Activated naive CD8-positive, alpha-beta T cell (primary cell): Measurements from ENCODE around the gene SYTL1.

Experiments used
- H3K27ac Mint-ChIP-seq: one replicate; pipeline ENCODE4 v1.8.0; 2021; ENCODE audit warnings: mixed read lengths
- H3K27me3 Mint-ChIP-seq: one replicate; pipeline ENCODE4 v1.8.0; 2021; ENCODE audit warnings: mixed read lengths
- H3K36me3 Mint-ChIP-seq: one replicate; pipeline ENCODE4 v1.8.0; 2021; ENCODE audit warnings: mixed read lengths
- H3K4me1 Mint-ChIP-seq: one replicate; pipeline ENCODE4 v1.8.0; 2021; ENCODE audit warnings: low read depth, mixed read lengths
- H3K4me3 Mint-ChIP-seq: one replicate; pipeline ENCODE4 v1.8.0; 2021; ENCODE audit warnings: mild to moderate bottlenecking, mixed read lengths
- H3K9me3 Mint-ChIP-seq: one replicate; pipeline ENCODE4 v1.8.0; 2021; ENCODE audit warnings: low read depth, mixed read lengths

SYTL1 gene

DNA sequence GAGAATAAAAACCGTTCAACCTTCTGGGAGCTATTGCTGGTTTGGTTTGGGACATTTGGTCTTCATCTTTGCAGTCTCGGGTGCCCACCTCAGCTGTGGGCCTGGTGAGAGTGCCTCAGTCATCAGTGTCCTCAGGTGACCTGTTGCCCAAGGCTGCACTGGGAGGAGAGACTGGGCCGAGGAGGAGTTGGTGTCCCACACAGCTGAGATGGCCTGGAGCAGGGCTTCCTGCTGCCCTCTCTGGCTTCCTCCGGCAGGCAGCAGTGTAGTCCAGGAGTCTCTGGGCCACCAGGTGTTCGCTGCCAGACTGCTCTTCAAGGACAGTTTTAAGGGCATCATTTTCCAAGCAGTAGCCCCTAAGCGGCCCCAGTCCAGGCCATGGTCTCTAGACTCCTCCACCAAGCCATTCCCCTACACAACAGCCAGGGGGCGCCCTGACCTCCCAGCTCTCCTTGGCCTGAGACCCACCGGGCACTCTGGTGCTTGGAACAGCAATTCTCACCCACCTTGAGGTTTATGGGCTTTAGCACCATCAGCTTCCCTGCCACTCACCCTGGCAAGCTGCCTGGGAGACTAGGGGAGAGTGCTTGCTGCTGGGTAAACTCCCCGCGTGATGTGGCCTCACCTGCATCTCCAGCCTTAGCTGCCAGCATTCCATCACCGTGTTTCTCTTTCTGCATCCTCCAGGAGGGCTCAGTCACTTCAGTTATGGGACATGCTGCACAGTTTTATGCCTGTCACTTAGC is 9.1 kb upstream of the SYTL1 start:
- Mint-ChIP-seq H3K4me1 (peaks cover 31% of the 10 kb centered on the region), H3K4me3 (no peak overlapping the region), H3K27me3 (no peaks in the 10 kb centered on the region), H3K27ac (no peak overlapping the region), H3K36me3 (peaks cover 2% of the 10 kb centered on the region), H3K9me3 (no peaks in the 10 kb centered on the region)

DNA sequence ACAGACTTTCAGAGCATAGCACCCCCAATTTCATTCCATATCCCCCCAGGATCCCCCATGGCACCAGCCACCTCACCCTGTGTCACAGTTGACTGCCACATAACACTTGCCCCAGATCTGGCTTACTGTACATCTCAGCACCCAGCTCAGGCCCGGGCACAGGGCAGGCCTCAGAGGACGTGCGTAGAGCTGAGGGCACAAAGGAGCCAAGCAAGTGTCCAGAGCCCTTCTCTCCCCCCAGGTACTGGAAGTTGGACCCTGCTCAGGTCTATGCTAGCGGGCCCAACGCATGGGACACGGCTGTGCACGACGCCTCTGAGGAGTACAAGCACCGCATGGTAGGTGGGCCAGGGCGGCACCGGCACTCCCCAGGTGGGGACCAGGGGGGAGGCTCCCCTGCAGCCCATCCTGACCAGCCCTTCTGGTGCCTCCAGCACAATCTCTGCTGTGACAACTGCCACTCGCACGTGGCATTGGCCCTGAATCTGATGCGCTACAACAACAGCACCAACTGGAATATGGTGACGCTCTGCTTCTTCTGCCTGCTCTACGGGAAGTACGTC is 8.0 kb upstream of the SYTL1 start:
- Mint-ChIP-seq H3K4me1 (peaks cover 23% of the 10 kb centered on the region), H3K27ac (no peak overlapping the region), H3K36me3 (peaks cover 2% of the 10 kb centered on the region), H3K9me3 (no peaks in the 10 kb centered on the region), H3K4me3 (no peak overlapping the region), H3K27me3 (no peaks in the 10 kb centered on the region)

DNA sequence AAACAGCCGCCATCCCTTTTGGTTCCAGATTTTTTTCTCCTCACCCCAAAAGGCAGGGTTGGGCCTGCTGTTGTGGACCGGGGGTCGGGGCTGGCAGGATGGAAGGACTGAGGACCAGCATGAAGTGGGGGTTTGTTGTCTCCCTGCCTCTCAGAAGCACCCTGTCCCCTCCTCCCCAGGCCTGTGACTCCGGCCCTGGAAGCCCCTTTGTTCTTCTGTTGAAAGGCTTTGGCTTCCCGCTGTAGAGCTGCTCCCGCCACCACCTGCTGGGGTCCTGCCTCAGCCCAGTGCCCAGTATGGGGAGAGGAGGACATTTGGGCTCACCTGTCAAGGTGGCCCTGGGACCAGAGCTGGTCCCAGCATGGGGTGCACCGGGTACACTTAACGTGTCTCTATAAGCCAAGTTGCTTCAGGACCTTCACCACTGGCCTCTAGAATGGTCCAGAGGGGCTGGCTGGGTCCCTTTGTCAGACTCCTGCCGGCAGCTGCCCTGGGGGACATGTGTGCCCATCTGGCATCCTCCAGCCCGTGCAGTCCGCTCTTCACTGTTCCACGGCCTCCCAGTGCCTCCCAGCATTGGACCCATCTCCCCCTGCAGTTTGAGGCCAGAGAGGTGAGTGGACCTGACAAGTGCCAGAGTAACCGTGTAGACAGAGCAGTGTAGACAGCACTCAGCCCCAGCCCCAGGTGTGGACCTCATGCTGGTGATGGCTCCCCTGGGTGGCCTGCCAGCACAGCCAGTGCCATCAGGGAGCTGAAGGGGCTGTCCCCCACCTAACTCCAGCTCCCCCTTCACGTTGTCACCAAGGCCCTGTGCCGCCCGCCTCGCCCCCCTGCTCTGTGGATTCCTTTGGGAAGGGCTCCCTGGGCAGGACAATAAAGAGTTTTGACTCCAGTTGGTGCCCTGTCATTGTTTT is 6.1 kb upstream of the SYTL1 start:
- peaks cover 33% of the 10 kb centered on the region for H3K4me1 Mint-ChIP-seq
- H3K27me3 Mint-ChIP-seq: no peaks in the 10 kb centered on the region
- H3K27ac Mint-ChIP-seq: no peak overlapping the region
- no peaks in the 10 kb centered on the region for H3K9me3 Mint-ChIP-seq
- no peak overlapping the region for H3K4me3 Mint-ChIP-seq
- peaks cover 2% of the 10 kb centered on the region for H3K36me3 Mint-ChIP-seq

DNA sequence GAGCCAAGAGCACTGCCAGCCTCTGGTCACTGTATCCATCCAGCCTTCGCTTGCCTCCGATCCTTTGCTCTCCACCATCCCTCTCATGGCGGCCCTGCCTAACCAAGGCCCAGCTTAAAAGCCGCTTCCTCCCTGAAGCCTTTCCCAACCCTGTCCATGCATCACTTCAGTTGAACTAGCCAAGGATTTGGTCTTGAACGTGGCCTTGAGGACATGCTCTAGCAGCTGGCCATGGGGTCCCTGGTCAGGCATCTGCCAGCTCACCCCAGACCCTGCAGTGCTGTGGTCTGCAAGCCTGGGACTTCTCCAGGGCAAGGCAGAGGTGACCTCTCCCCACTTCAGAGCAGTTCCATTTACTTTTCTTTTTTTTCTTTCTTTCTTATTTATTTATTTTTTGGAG is 5.1 kb upstream of the SYTL1 start:
- no peaks in the 10 kb centered on the region for H3K9me3 Mint-ChIP-seq
- H3K27ac Mint-ChIP-seq: no peak overlapping the region

DNA sequence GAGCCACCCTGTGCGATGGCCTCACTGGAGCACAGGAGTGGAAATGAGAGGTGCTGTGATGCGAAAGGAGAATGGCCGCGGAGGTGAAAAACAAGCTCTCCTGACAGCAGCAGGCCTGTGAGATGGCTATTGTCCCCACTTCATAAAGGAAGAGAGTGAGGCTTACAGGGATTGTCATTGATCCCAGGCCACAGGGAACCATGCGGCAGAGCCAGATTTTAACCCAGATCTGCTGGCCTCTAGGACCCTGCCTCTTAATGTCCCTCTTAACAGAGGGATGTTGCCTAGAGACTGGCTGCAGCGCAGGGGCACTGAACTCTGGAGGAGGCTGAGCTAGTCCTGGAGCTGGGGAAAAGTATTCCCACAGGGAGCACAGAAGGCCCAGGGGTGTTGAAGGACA is 3.1 kb upstream of the SYTL1 start:
- Mint-ChIP-seq H3K36me3 (peaks cover 2% of the 10 kb centered on the region), H3K9me3 (no peaks in the 10 kb centered on the region), H3K27me3 (no peaks in the 10 kb centered on the region), H3K4me3 (no peak overlapping the region), H3K27ac (peak overlapping the region; percentile 24), H3K4me1 (peaks cover 43% of the 10 kb centered on the region)

More for the DNA sequence above, 5.1 kb upstream of the SYTL1 start:
- Mint-ChIP-seq H3K27me3 (no peaks in the 10 kb centered on the region), H3K36me3 (peaks cover 2% of the 10 kb centered on the region), H3K4me3 (no peak overlapping the region), H3K4me1 (peaks cover 38% of the 10 kb centered on the region)

DNA sequence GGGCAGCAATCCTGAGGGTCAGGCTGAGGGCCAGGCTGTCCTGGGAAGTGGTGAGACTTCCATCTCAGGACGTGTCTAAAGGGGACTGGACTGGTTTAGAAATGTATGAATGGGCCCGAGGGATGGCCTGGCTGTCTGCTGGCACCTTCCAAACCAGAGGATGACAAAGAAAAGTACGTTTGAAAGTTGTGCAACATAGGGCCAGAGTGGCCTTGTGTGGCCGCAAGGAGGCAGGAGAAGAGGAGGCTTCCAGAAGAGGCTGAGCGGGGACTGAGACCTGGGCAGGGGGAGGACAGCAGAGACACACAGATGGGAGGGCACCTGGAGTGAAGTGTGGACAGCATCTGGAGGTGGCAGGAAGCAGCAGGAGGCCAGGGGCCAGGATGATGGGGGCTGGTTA is 2.6 kb upstream of the SYTL1 start:
- Mint-ChIP-seq H3K36me3 (peaks cover 2% of the 10 kb centered on the region), H3K9me3 (no peaks in the 10 kb centered on the region), H3K4me3 (no peak overlapping the region), H3K4me1 (peaks cover 48% of the 10 kb centered on the region), H3K27ac (peak overlapping the region; percentile 24), H3K27me3 (no peaks in the 10 kb centered on the region)

DNA sequence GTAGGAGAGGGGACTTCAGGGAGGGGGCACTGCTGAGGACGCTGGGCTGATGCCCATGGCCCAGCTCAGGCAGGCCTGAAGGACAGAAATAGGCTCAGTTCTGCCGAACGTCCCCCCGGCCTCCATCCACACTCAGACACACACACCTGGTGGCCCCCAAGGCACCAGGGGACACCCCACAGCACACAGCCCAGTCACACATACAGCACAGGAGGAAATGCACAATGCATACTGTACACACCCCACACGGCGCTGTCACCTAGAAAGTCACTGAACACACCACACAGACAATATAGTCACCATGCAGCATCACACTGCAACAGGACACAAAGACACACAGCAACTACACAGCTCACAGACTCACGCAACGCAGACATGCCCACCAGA is 562 bp downstream of the SYTL1 start:
- no peaks in the 10 kb centered on the region for H3K27me3 Mint-ChIP-seq
- peak overlapping the region; percentile 91 for H3K27ac Mint-ChIP-seq
- no peaks in the 10 kb centered on the region for H3K36me3 Mint-ChIP-seq
- H3K4me1 Mint-ChIP-seq: peaks cover 62% of the 10 kb centered on the region
- no peaks in the 10 kb centered on the region for H3K9me3 Mint-ChIP-seq
- H3K4me3 Mint-ChIP-seq: peak overlapping the region; percentile 91

DNA sequence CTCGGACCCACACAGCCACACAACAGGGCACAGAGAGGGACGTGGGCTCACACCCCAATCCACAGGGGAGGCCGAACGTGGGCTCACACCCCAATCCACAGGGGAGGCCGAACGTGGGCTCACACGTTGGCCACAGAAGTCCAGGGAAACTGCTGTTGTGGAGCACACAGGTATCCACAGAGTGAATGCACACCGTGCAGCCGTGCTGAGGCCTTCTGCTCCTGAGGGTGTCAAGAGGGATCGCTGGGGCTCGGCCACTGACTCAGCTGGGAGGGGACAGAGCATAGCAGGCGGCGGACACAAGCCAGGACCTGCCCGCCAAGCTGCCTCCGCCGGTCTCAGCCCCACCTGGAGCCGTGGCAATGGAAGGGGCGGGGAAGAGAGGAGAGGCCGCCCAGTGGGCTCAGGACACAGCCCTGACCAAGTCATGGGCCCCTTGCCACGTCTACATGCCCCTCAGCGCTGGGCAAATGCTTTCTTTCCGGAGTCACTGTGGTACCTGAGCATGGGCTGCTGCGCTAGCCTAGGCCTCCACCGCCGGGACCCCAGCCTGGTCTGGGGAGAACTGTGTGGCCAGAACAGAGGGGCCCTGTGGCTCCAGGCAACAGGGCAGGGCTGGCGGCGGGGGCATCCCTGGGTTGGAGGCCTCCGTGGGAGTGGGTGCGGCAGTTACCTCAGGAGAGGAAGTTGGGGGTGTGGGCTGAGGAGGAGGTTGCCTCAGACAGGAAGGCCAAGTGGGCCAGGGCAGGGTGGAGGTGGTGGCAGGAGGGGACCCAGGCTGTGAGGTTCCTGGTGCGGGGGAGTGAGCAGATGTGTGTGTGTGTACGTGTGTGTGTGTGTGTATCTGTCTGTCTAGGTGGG is 1.2 kb downstream of the SYTL1 start:
- Mint-ChIP-seq H3K36me3 (no peaks in the 10 kb centered on the region), H3K4me1 (peaks cover 65% of the 10 kb centered on the region), H3K9me3 (no peaks in the 10 kb centered on the region), H3K4me3 (peak overlapping the region; percentile 91), H3K27ac (peak overlapping the region; percentile 91), H3K27me3 (no peaks in the 10 kb centered on the region)

DNA sequence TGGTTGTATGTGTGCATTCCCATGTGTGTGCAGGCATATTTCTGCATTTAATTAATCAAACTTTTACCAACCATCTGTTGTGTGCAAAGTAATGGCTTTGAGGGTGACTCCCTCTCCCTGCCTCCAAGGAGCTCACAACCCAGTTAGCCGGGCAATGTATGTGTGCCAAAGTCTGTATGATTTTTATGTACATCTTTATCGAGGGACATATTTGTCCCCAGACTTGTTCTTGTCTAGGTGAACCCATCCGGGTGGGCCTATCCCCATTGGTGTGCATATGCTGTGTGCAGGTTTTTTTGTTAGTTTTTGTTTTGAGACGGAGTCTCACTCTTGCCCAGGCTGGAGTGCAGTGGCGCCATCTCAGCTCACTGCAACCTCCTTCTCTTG is 1.8 kb downstream of the SYTL1 start:
- Mint-ChIP-seq H3K27ac (peak overlapping the region; percentile 91), H3K27me3 (no peaks in the 10 kb centered on the region), H3K36me3 (no peaks in the 10 kb centered on the region), H3K4me1 (peaks cover 66% of the 10 kb centered on the region), H3K9me3 (no peaks in the 10 kb centered on the region), H3K4me3 (peak overlapping the region; percentile 91)

DNA sequence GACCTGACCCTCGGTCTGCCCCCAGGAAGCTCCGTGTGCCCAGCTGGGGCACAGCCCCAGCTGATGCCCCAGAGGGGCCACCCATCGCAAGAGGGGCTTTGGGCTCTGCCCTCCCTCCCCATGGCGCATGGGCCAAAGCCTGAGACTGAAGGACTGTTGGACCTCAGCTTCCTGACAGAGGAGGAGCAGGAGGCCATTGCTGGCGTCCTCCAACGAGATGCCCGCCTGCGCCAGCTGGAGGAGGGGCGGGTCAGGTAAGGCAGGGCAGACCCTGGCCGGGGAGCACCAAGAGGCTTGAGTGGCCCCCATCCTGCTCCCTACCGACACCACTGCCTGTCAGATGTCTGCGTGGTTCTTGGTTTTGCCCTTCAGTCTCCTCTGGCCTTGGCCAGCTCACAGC is 3.5 kb downstream of the SYTL1 start:
- Mint-ChIP-seq H3K27ac (no peak overlapping the region), H3K36me3 (no peaks in the 10 kb centered on the region), H3K27me3 (no peaks in the 10 kb centered on the region), H3K4me1 (peaks cover 51% of the 10 kb centered on the region), H3K9me3 (no peaks in the 10 kb centered on the region), H3K4me3 (no peak overlapping the region)

DNA sequence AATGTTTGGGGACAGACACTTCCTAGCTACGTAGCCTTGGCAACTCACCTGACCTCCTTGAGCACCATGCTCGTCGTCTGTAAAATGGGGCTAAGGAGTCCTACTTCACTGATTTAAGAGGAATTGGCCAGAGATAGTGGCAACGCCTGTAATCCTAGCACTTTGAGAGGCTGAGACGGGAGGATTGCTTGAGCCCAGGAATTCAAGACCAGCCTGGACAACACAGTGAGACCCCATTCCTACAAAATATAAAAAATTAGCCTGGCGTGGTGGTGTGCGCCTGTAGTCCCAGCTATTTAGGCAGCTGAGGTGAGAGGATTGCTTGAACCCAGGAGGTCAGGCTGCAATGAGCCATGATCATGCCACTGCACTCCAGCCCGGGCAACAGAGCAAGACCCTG is 4.5 kb downstream of the SYTL1 start:
- Mint-ChIP-seq H3K9me3 (no peaks in the 10 kb centered on the region), H3K4me3 (no peak overlapping the region), H3K4me1 (peaks cover 43% of the 10 kb centered on the region), H3K36me3 (no peaks in the 10 kb centered on the region), H3K27ac (peak overlapping the region; percentile 43), H3K27me3 (no peaks in the 10 kb centered on the region)

DNA sequence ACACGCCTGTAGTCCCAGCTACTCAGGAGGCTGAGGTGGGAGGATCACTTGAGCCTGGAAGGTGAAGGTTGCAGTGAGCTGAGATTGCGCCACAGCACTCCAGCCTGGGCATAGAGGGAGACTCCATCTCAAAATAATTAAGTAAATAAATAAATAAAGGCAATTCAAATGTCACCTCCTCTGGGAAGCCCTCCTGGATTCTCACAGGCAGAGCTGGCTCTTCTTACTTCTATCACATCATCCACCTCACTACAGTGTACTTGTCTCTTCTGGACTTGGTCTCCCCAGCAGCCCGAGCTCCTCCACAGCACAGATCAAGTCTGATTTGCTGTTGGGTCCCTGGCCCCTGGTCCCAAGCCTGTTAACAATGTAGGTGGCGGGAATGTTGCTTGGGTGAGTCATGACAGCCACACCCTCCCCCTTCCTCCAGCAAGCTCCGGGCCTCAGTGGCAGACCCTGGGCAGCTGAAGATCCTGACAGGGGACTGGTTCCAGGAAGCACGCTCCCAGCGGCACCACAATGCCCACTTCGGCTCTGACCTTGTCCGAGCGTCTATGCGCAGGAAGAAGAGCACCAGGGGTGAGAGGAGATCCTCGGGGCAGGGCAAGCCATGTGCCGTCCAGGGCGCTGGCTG is 5.3 kb downstream of the SYTL1 start:
- Mint-ChIP-seq H3K9me3 (no peaks in the 10 kb centered on the region), H3K27me3 (no peaks in the 10 kb centered on the region), H3K36me3 (no peaks in the 10 kb centered on the region), H3K4me3 (no peak overlapping the region), H3K27ac (peak overlapping the region; percentile 41), H3K4me1 (peaks cover 38% of the 10 kb centered on the region)

DNA sequence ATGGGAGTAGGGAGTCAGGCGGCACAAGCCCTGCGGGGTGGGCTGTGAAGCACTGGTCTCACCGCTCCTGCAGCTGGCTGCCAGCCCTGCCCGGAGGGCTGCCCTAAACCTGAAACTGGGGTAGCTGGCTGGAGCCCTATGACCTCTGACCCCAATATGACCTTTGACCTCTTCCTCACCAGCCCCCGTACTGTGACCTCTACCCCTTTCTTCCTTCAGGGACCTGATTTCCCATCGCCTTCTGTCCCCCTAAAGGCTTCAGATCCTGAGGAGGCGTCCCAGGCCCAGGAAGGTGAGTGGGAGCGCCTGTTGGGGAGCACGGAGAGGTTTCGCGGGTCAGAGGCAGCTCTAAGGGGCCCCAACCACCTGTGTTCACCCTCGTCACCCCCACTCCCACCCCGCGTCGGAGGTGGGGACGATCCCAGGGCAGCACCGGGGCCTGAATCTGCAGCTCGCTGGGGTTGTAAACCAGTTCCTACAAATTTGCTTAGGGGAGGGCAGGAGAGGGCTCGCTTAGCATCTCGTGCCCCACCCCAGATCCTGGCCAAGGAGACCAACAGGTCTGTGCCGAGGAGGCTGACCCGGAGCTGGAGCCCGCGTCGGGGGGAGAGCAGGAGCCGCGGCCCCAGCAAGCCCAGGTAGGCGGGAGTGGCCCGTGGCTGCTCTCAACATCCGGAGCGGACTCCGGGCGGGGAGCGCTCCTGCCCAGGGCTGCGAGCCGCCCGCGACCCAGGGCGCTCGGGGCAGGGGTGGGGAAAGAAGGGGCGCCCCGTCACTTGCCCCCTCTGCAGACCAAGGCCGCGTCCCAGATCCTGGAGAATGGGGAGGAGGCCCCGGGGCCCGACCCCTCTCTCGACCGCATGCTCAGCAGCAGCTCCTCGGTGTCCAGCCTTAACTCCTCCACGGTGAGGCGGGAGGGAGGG is 7.3 kb downstream of the SYTL1 start:
- Mint-ChIP-seq H3K9me3 (no peaks in the 10 kb centered on the region), H3K4me1 (peaks cover 20% of the 10 kb centered on the region), H3K27me3 (no peaks in the 10 kb centered on the region), H3K4me3 (peak overlapping the region; percentile 35), H3K36me3 (no peaks in the 10 kb centered on the region), H3K27ac (no peak overlapping the region)
